ENCODE data around the gene EFNA1. TPM values are rescaled to one million over a fixed set of nuclear protein-coding genes. Genes with fewer than 3 reads are reported as not detected.
"Not testable (repeated sequence)": the region's sequence is repeated elsewhere in the genome, so short reads cannot be mapped to it uniquely, and the experiment has no call there.

EFNA1 gene
- total RNA-seq, 1 donor from 2014 or later = 41.5 TPM

DNA sequence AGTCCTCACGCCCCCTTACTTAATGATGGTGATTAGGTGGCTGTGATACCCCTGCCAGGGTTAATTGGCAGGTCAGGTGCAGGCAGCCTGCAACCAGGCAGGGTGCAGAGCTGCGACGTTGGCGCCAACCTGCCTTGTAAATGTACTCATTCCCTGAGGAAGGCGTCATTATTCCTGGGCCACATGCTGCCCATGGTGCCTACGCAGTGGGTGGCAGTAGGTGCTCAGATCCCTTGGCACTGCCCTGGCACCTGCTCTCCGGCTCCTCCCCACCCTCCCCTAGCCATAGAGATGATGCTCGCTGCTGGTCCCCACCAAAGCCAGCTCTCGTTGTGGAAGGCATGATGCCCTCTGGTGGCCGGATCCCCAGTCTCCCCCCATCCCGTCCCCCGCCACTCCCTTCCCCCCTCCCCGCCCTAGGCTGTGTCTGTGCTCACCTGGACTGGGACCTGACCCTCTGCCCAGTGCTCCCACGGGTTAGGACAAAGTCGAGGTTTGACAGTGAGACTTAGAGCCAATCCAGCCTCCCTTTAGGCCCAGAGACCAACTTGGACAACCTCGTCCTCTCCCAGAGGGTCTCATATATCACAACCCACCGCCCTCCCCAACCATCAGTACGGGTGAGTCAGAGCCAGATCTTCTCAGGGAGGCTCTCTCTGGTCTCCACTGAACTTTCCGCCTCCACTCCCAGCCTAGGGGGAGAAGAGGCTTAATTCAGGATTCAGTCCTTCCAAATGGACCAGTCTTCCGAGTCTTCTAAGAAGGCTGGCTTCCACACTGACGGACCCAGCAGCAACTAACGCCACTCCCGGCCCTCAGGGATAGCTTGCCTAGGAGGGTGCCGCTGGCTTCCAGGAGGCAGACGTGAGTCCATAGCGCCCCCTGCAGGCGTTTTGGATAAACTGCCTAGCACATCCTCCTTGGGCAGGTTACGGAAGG lies 39.8 kb downstream of the EFNA1 start:
- intact Hi-C loops (cut with DNase I) = loop anchor here (2.0 to 5.0 kb wide), 2 partner anchors 40 to 77 kb away; partner anchors contain the start of gene EFNA1
- DNase-seq (peak; percentile 92), ATAC-seq (ENCODE audit: poor library complexity) (peak; percentile 90)

DNA sequence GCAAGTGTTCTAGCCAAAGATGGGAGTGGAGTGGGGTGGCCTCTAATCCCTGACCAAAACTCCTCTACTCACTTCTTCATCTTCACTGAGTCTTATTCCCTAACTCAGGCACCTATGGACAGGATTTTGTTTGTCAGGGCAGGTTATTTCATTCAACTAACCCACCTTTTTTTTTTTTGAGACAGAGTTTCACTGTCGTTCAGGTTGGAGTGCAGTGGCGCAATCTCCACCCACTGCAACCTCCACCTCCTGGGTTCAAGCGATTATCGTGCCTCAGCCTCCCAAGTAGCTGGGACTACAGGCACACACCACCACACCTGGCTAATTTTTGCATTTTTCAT lies 40.4 kb downstream of the EFNA1 start:
- not testable (repeated sequence) for ATAC-seq (ENCODE audit: poor library complexity); DNase-seq
- intact Hi-C loops (cut with DNase I) = loop anchor here (5.0 kb wide), 1 partner anchor 41 kb away; the partner anchor contains the start of gene EFNA1

DNA sequence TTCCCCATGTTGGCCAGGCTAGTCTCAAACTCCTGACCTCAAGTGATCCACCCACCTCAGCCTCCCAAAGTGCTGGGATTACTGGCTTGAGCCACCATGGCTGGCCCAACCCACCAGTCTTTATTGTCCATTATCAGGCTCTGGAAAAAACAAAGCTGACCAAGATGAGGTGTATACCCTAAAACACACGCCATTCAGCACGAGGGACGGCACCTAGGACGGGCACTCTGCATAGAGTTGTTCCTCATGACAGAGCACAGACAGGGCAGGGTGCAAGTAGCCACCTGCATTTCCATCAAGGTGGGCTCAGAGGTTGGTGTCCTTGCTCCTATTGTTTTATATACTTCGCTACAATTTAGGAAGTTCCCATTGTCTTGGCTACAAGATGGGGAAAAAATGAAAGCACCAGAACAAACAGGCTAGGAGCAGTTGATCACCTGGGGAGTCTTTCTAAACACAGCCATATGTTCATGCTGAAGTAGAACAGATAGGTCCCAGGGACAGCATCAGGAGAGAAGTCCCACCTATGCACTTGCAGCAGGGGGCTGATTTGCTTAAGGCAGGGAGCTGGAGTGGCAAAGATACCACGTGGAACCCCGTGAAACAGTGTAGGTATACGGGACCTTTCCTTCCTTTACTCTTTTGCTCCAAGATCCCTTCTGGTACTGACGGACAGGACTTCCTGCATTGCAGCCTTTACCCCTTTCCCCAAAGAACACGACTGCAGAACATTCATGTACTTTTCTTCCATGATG lies 41.0 kb downstream of the EFNA1 start:
- no peak for ATAC-seq (ENCODE audit: poor library complexity)
- DNase-seq = no peak
- intact Hi-C loops (cut with DNase I) = loop anchor here (5.0 kb wide), 1 partner anchor 41 kb away; the partner anchor contains the start of gene EFNA1

DNA sequence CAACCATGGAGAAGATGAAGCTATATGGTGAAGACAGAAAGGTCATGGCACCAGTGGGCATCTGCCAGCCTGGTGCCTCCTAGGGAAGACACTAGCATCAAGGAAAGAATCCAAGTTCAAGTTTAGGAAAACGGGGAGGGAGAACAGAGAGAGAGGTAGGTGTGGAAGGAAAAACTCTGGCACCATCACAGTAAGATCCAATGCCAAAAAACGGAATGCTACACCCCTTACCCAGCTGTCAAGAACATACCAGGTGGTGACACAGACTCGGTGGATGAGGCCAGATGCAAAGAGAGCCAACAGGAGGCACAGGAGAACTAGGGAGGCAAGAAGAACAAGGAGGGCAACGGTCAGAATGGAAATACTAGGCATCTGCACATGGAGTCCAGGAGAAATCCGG lies 41.9 kb downstream of the EFNA1 start:
- no peak for ATAC-seq (ENCODE audit: poor library complexity)
- DNase-seq = no peak
- intact Hi-C loops (cut with DNase I) = loop anchor here (5.0 kb wide), 1 partner anchor 42 kb away; the partner anchor contains the start of gene EFNA1

DNA sequence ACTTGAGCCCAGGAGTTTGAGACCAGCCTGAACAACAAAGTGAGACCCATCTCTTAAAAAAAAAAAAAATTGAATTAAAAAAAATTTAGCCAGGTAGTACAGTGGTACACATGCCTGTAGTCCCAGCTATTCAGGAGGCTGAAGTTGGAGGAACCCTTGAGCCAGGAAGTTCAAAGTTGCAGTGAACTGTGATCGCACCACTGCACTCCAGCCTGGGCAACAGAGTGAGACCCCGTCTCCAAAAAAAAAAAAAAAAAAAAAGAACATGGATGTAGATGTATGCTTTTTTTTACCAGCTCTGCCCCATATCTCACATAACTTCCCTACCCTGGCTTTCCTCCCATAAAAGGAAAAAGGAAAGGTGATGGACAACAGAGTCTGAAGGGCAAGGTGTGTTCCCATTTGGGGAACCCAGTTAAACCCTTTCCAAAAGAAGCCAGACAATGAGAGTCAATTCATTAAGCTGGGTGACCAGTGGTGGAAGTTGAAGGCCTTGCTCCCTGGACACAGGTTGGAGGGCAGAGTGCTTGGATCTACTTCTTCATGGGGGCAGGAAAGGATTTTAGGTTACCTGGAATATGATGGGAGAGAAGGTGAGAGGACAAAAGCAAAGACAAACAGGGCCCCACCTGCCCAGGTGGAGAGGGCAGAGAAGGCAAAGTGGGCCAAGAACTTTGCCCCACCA lies 42.6 kb downstream of the EFNA1 start:
- intact Hi-C loops (cut with DNase I) = no loop called here
- no peak for ATAC-seq (ENCODE audit: poor library complexity)
- no peak for DNase-seq

DNA sequence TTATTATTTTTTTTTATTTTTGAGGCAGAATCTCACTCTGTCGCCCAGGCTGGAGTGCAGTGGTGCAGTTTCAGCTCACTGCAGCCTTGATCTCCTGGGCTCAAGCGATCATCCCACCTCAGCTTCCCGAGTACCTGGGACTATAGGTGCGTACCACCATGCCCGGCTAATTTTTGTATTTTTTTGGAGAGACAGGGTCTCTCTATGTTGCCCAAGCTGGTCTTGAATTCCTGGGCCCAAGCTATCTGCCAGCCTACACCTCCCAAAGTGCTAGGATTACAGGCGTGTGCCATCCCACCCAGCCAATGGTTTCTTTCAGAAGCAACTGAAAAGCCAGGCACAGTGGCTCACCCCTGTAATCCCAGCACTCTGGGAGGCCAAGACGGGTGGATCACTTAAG lies 43.1 kb downstream of the EFNA1 start:
- DNase-seq = no peak
- ATAC-seq (ENCODE audit: poor library complexity) = no peak
- intact Hi-C loops (cut with DNase I) = no loop called here

DNA sequence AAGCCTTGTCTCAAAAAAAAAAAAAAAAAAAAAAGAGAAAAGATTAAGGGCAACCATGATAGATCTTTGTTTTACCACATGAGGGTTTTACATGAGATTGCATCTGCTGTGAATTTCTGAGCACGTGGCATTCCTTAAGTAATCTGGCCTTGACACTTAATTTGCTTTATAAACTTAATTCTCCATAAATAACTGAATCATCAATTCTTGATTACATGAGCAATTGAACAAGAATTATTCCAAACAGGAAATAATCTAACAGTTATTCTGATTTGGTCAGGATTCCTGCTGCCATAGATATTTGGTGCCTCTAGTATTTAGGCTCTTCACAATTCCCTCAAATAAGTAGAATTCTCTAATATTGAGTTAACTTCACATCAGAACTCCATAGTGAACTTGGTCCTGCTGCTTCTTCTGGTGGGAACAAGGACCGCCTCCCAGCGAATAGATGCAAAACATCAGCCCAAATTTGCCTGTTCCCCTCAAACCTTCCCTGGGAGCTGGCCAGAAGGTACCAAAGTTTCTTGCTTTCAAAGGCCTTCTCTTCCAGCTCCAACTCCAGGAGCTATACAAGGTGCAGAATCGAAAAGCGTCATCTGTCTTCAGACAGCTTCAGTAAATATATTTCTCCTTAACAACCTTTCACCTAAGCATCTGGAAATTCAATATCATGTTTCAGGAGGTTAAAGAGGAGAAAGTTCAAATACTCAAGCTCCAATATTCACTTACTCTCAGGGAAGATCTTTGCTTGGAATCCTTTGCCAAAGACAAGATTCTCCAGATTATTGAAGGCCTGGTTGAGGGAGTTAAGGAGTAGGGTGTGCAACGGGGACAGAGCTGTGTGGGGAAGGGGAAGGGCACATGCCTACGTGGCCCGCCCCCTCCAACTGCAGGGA lies 44.4 kb downstream of the EFNA1 start:
- DNase-seq = no peak
- ATAC-seq (ENCODE audit: poor library complexity) = peak; percentile 3
- intact Hi-C loops (cut with DNase I) = no loop called here

DNA sequence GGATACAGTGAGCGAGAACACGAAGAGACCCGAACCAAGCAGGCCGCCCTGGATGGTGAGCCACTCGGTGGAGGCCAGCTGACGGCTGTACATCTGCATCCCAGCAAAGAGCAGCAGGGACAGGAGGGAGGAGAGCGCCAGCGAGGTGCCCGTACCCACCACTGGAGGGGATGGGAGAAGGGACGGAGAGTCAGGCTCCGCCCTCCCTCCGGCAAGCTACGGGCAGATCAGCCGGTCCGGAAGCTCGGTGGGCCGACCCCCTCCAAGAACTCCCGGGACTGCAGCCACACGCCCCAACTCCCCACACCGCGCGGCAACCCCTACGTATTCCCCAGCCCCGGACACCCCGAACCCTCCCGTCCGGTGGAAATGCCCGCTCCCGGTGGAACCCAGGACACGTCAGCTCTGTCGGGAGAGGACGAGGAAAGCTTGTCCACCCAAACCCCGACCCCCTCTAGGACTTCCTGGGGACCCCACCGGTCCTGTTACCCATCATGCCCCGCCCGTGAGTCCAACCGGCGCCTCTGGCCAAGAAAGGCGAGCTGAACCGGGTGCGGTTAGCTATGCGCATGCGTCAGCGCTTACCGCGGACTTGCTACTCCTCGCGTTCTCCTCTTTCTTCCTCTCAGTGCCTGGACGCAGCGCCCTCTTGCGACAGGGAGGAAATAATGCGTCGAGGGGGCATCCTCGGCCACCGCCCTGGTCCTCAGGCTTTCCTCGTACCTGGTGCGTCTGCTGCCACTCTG lies 45.2 kb downstream of the EFNA1 start, which contains the start of gene KRTCAP2:
Gene KRTCAP2, minus strand, starts transcription at position 573 of the 746 bp plus-strand sequence. Its CDS starts 80 bp downstream, at position 493.
- ATAC-seq (ENCODE audit: poor library complexity) = peak; percentile 93
- intact Hi-C loops (cut with DNase I) = no loop called here
- DNase-seq = peak; percentile 97

DNA sequence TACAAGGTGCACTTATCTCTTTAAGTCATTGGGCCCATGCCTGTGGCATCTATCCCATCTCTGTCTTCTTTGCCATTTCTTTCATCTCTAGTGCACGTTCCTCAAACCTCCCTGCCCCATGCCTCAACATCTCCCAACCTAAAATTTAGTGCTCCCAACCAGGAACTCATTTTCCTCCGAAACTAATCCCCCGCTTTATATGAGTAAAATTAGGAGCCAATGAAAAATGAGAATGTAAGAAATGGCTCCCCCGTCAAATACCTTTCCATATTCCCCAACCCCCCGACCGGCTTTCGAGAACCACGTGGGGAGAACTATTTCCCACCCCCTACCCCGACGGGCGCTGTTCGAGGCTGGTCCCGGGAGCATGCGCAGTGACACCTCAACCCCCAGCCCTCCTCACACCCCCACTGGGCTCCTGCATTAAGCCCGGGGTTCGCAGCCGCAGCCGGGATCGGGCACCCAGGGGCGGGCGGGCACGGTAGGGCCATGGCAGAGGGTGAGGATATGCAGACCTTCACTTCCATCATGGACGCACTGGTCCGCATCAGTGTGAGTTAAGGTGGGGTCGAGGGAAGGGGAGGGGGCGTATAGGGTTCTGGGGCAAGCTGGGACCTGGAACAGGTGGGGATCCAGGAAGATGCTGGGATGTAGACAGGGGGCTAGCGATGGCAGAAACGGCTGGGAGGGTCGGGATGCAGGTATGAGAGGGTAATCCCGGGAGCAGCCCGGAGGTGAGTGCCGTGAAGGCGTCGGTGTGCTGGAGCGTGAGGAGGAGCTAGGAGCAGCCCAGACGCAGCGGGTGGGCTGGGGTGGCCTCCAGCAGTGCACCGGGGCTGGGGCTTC lies 46.0 kb downstream of the EFNA1 start, which contains the start of gene TRIM46:
Gene TRIM46, plus strand, starts transcription at position 372 of the 846 bp plus-strand sequence. Its CDS starts 118 bp downstream, at position 490.
- ATAC-seq (ENCODE audit: poor library complexity) (no peak), DNase-seq (no peak)
- intact Hi-C loops (cut with DNase I) = no loop called here

DNA sequence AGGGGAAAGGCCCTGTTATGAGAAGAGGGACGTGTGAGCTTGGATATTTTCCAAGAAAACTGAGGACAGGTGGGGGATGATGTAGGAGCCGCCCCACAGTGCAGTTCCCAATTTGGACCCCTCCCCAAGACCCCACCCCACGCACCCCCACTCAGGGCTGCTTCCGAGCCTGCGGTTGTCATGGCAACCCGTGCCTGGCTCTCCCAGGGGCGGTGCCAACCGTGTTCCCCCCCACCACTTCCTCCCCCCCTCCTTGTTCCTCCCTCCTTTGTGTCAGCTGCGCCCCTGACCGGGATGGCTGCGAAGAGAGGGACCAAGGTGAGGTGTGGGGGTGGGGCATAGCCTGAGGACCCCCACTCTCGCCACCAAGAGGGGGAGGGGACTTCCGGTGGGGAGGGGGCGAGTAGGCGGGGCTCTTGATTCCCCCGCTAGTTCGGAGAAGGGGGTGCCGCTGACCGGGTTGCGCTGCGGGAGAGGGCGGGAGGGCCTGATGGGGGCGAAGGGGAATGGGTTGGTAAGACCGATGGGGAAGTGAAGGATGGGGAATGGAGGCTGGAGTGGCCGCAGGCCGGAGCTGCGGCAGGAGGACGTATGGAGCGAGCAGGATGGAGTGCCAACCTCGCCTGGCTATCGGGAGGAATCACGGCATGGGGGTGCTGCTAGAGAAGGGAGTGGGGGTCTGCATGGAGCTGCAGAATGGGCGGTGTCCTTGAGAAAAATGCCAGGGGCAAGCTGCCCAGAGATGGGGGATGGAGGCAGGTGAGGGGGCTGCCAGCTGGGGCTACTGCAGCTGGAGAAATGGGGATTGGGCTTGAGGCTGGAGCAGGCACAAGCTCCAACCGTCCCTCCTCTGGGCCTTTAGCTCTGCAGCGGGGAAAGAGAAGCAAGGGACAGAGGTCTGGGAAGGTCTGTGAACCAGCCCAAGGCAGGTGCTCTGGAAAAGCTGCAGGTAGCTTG lies 46.9 kb downstream of the EFNA1 start:
- no peak for DNase-seq
- intact Hi-C loops (cut with DNase I) = no loop called here
- ATAC-seq (ENCODE audit: poor library complexity) = no peak

DNA sequence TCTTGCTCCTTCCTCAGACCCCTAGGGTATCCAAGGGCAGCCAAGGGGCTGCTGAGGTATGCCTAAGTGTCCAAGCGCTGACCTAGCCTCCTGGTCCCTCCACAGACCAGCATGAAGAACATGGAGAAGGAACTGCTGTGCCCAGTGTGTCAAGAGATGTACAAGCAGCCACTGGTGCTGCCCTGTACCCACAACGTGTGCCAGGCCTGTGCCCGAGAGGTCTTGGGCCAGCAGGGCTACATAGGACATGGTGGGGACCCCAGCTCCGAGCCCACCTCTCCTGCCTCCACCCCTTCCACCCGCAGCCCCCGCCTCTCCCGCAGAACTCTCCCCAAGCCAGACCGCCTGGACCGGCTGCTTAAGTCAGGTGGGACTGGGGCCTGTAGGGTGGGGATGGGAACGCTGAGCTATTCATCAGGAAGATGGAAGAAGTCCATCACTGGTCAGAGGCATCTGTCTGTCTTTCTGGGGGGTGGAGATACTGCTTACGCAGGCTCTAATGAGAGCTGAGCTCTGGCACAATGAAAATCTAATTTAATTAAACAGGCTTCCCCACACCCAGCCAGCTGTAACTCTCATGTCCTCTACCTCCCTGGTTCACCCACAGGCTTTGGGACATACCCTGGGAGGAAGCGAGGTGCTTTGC lies 47.7 kb downstream of the EFNA1 start:
- no peak for DNase-seq
- ATAC-seq (ENCODE audit: poor library complexity) = no peak
- intact Hi-C loops (cut with DNase I) = no loop called here

DNA sequence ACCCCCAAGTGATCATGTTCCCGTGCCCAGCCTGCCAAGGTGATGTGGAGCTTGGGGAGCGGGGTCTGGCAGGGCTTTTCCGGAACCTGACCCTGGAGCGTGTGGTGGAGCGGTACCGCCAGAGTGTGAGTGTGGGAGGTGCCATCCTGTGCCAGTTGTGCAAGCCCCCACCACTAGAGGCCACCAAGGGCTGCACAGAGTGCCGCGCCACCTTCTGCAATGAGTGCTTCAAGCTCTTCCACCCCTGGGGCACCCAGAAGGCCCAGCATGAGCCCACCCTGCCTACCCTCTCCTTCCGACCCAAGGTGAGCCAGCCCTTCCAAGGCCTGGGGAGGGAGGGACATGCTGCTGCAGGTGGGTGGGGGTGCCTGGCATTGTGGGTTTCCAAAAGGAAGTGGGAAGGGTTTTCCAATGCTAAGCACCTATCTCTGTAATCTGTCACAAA lies 48.3 kb downstream of the EFNA1 start:
- no peak for ATAC-seq (ENCODE audit: poor library complexity)
- intact Hi-C loops (cut with DNase I) = no loop called here
- no peak for DNase-seq

DNA sequence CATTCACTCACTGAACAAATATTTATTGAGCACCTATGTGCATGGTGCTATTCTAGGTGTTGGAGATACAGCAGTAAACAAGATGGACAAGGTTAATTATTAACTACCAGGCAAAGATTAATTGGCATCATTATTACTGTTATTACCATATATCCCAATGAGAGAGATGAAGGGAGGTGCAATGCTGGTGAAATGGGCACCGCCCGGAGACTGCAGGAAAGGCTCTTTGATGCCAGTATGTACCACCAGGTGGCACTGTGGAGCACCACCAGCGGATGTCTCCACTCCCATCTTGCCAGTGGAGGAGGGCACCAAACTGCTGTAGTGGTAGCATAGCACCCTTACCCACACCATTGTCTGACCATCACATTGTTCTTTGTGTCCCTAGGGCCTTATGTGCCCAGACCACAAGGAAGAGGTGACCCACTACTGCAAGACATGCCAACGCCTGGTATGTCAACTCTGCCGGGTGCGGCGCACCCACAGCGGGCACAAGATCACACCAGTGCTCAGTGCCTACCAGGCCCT lies 48.9 kb downstream of the EFNA1 start:
- DNase-seq (peak; percentile 89), ATAC-seq (ENCODE audit: poor library complexity) (peak; percentile 58)
- intact Hi-C loops (cut with DNase I) = no loop called here

DNA sequence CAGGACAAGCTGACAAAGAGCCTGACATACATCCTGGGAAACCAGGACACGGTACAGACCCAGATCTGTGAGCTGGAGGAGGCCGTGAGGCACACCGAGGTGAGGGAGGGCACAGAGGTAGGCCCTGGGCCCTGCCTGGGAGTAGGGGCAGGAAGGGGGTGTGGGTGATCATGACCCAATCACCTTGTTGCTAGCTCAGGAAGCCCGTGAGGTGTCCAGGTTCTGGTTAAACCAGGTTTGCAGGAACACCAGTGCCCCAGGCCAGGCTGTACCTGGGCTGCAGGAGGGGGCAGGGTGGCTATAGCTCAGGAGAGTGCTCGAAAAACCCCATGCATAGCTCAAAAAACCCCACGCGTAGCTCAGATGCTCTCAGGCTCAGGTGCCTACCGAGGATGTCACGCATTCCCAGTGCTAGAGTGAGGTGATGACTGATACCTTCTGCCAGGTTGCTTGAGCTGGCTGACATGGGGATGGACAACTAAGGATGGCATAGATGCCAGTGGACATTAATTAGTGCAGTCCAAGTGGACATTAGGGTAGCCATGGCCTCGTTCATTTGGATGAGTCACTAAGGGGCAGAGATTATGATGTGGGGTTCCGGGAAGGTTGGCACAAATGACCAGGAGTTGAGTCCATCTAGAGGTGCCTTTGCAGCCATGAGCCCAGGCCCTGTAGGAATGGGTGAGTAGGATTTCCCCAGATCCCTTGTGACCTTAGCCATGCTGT lies 49.7 kb downstream of the EFNA1 start:
- intact Hi-C loops (cut with DNase I) = no loop called here
- DNase-seq (no peak), ATAC-seq (ENCODE audit: poor library complexity) (no peak)

All from Right ventricle myocardium superior (tissue), 1 donor.